Measurements from ENCODE around the gene FEM1B. TPM values are rescaled to one million over a fixed set of nuclear protein-coding genes. Genes with fewer than 3 reads are reported as not detected.

The FEM1B gene
- total RNA-seq, 2 experiments from 2014 or later = 83.2 to 94.9 TPM

DNA sequence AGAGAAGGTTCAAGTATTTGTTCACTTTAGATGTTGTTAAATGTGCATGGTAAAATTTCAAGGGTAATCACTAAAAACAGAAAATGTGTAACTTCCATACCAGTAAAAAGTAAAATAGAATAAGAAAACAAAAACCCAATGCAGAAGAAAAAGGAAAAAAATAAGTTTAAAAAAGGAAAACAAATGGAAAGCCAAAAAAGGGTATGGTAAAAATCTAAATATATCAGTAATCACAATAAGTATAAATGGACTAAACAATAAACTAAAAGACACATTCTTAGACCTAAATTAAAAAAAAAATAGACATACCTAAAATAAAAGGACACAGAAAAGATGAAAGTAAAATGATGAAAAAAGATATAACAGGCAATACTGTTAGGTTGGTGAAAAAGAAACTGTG, 38.5 kb upstream of the FEM1B start:
- H3K27me3 ChIP-seq (ENCODE audit: control insufficient read depth in 1 of 2, insufficient read depth in 2 of 2, low read length in 2 of 2) = no peaks in the 10 kb centered on the region
- Mint-ChIP-seq H3K27me3 (no peaks in the 10 kb centered on the region), H3K4me1 (ENCODE audit: low read depth) (no peaks in the 10 kb centered on the region), H3K27ac (no peak overlapping the region), H3K36me3 (ENCODE audit: low read depth) (peaks cover 17% of the 10 kb centered on the region), H3K4me3 (no peak overlapping the region), H3K9me3 (peaks cover 3% of the 10 kb centered on the region)
- no peaks in the 10 kb centered on the region for H3K4me1 ChIP-seq (ENCODE audit: insufficient read depth, low read length)
- POLR2A ChIA-PET = no interaction called here
- CTCF ChIA-PET = no interaction called here
- DNase-seq = no peak
- peaks cover 8 to 9% of the 10 kb centered on the region in 2 experiments for H3K9me3 ChIP-seq (ENCODE audit: control insufficient read depth in 1 of 2, insufficient read depth in 1 of 2, low read length in 2 of 2)
- no peak overlapping the region for H3K27ac ChIP-seq (ENCODE audit: low read depth in 1 of 2, low read length in 2 of 2)
- no peak overlapping the region for H3K4me3 ChIP-seq (ENCODE audit: low read length)
- H3K36me3 ChIP-seq (ENCODE audit: insufficient read depth, low read length) = no peaks in the 10 kb centered on the region
- TF ChIP-seq, protein P1, sequence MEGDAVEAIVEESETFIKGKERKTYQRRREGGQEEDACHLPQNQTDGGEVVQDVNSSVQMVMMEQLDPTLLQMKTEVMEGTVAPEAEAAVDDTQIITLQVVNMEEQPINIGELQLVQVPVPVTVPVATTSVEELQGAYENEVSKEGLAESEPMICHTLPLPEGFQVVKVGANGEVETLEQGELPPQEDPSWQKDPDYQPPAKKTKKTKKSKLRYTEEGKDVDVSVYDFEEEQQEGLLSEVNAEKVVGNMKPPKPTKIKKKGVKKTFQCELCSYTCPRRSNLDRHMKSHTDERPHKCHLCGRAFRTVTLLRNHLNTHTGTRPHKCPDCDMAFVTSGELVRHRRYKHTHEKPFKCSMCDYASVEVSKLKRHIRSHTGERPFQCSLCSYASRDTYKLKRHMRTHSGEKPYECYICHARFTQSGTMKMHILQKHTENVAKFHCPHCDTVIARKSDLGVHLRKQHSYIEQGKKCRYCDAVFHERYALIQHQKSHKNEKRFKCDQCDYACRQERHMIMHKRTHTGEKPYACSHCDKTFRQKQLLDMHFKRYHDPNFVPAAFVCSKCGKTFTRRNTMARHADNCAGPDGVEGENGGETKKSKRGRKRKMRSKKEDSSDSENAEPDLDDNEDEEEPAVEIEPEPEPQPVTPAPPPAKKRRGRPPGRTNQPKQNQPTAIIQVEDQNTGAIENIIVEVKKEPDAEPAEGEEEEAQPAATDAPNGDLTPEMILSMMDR (IDR thresholded peaks at IDR 0.05) = no peak
- intact Hi-C loops (cut with DNase I, micrococcal nuclease) = no loop called here
- no peak for ATAC-seq (ENCODE audit: poor library complexity)

DNA sequence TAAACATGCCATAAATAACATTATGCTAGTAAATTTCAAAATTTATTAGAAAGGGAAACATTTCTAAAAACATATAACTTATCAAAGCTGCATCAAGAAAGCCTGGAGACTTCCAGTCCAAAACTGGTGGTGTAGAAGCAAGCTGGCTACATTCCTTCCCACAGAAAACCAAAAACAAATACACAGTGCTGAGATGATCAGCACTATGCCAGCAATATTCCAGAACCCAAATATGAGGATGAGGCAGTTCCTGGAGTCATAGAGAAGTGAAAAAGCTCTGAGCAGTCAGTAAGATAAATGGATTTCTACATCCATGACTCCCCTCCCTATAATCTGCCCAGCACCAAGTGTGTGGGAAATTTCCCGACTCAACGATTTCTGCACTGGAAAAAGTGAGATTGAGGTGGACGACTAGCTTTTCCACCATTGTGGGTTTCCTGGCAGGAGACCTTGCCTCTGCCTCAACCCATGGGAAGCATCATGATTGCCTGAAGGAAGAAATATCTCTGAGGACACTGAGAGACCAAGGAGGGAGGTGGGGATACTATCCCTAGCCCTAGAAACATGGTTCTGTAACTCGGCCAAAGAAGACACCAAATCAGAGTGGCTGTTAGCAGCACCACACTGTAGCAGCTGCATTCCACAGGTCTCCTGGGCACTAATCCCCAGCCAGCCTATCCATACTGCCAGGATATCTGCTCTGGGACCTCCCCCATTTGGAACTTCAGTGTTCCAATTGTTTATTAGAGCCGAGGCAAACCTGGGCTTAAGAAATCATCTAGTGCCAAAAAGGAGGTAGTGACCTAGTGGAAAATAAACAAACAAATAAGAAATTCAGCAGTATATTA, 36.2 kb upstream of the FEM1B start:
- no peaks in the 10 kb centered on the region for H3K36me3 ChIP-seq (ENCODE audit: insufficient read depth, low read length)
- no peak for DNase-seq
- no peaks in the 10 kb centered on the region for H3K4me1 ChIP-seq (ENCODE audit: insufficient read depth, low read length)
- H3K4me3 ChIP-seq (ENCODE audit: low read length) = no peak overlapping the region
- Mint-ChIP-seq H3K4me3 (no peak overlapping the region), H3K27me3 (no peaks in the 10 kb centered on the region), H3K4me1 (ENCODE audit: low read depth) (no peaks in the 10 kb centered on the region), H3K27ac (no peak overlapping the region), H3K36me3 (ENCODE audit: low read depth) (peaks cover 24% of the 10 kb centered on the region), H3K9me3 (peaks cover 3% of the 10 kb centered on the region)
- H3K27ac ChIP-seq (ENCODE audit: low read depth in 1 of 2, low read length in 2 of 2) = no peak overlapping the region
- no peaks in the 10 kb centered on the region for H3K27me3 ChIP-seq (ENCODE audit: control insufficient read depth in 1 of 2, insufficient read depth in 2 of 2, low read length in 2 of 2)
- peaks cover 16 to 17% of the 10 kb centered on the region in 2 experiments for H3K9me3 ChIP-seq (ENCODE audit: control insufficient read depth in 1 of 2, insufficient read depth in 1 of 2, low read length in 2 of 2)
- ChIA-PET POLR2A (interaction anchor here (0.7 to 0.8 kb wide), 2 partner anchors 16 to 28 kb away, joined by 4 to 5 read pairs; no protein-coding TSS in a partner anchor), CTCF (interaction anchor here (1.3 kb wide), 1 partner anchor 12 kb away, joined by 3 read pairs; no protein-coding TSS in a partner anchor)
- intact Hi-C loops (cut with DNase I, micrococcal nuclease) = no loop called here
- no peak for ATAC-seq (ENCODE audit: poor library complexity)
- TF ChIP-seq, protein P1 (IDR thresholded peaks at IDR 0.05) = no peak

DNA sequence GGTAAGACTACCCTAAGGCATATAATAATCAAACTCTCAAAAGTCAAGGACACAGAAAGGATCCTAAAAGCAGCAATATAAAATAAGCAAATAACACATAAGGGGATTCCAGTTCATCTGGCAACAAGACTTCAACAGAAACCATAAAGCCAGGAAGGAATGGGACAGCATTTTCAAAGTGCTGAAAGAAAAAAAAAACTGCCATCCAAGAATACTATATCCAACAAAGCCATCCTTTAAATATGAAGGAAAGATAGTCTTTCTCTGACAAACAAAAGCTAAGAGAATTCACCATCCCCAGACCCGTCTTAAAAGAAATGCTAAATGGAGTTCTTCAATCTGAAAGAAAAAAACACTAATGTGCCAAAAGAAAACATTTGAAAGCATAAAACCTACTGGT, 33.3 kb upstream of the FEM1B start:
- H3K36me3 Mint-ChIP-seq (ENCODE audit: low read depth) = peaks cover 24% of the 10 kb centered on the region

More for the DNA sequence above, 33.3 kb upstream of the FEM1B start:
- no peak overlapping the region for H3K27ac ChIP-seq (ENCODE audit: low read depth in 1 of 2, low read length in 2 of 2)
- POLR2A ChIA-PET = interaction anchor here (0.6 kb wide), 1 partner anchor 9 kb away, joined by 4 read pairs; no protein-coding TSS in a partner anchor
- no peak for ATAC-seq (ENCODE audit: poor library complexity)
- TF ChIP-seq, protein P1 (IDR thresholded peaks at IDR 0.05) = no peak
- no peak overlapping the region for H3K4me3 Mint-ChIP-seq
- CTCF ChIA-PET = interaction anchor here (0.7 kb wide), 1 partner anchor 13 kb away, joined by 3 read pairs; no protein-coding TSS in a partner anchor
- no peaks in the 10 kb centered on the region for H3K4me1 ChIP-seq (ENCODE audit: insufficient read depth, low read length)
- H3K27me3 Mint-ChIP-seq = no peaks in the 10 kb centered on the region
- no peaks in the 10 kb centered on the region for H3K27me3 ChIP-seq (ENCODE audit: control insufficient read depth in 1 of 2, insufficient read depth in 2 of 2, low read length in 2 of 2)
- DNase-seq = no peak
- no peak overlapping the region for H3K4me3 ChIP-seq (ENCODE audit: low read length)
- H3K9me3 ChIP-seq (ENCODE audit: control insufficient read depth in 1 of 2, insufficient read depth in 1 of 2, low read length in 2 of 2) = peaks cover 16 to 17% of the 10 kb centered on the region in 2 experiments
- no peaks in the 10 kb centered on the region for H3K36me3 ChIP-seq (ENCODE audit: insufficient read depth, low read length)
- no peaks in the 10 kb centered on the region for H3K4me1 Mint-ChIP-seq (ENCODE audit: low read depth)
- H3K27ac Mint-ChIP-seq = no peak overlapping the region
- intact Hi-C loops (cut with DNase I, micrococcal nuclease) = no loop called here
- peaks cover 3% of the 10 kb centered on the region for H3K9me3 Mint-ChIP-seq
